UCSD-AML1 (cell line): ENCODE measurements around the gene MYEOV.

Experiments used
- DNase-seq: peaks from one replicate; lab custom pipeline; 2025; ENCODE audit not compliant: unreplicated experiment; lab: John Stamatoyannopoulos, UW

Gene MYEOV

GRCh38 chr11:69314555-69314954, 20.6 kb downstream of the MYEOV start:
- DNase-seq: no peak

- DNase-seq: no peak
These were observed 23.0 kb downstream of the MYEOV start for GRCh38 chr11:69316956-69317355.

- DNase-seq: no peak
These were observed 23.6 kb downstream of the MYEOV start for GRCh38 chr11:69317401-69318092.

- DNase-seq: no peak
These were observed 24.1 kb downstream of the MYEOV start for GRCh38 chr11:69318093-69318420.

- no peak for DNase-seq
These were observed 25.5 kb downstream of the MYEOV start for GRCh38 chr11:69319255-69320106.

- no peak for DNase-seq
These were observed 26.4 kb downstream of the MYEOV start for GRCh38 chr11:69320326-69320725.

- no peak for DNase-seq
These were observed 27.1 kb downstream of the MYEOV start for GRCh38 chr11:69320756-69321741.

- no peak for DNase-seq
These were observed 28.0 kb downstream of the MYEOV start for GRCh38 chr11:69321877-69322361.

- DNase-seq: no peak
These were observed 31.5 kb downstream of the MYEOV start for GRCh38 chr11:69325446-69325845.

GRCh38 chr11:69326622-69327219, 32.8 kb downstream of the MYEOV start:
- DNase-seq: no peak

GRCh38 chr11:69327741-69328191, 33.8 kb downstream of the MYEOV start:
- DNase-seq: no peak

GRCh38 chr11:69328231-69328630, 34.3 kb downstream of the MYEOV start:
- no peak for DNase-seq

GRCh38 chr11:69329581-69329980, 35.6 kb downstream of the MYEOV start:
- no peak for DNase-seq

GRCh38 chr11:69330330-69330729, 36.4 kb downstream of the MYEOV start:
- no peak for DNase-seq

GRCh38 chr11:69333149-69333710, 39.3 kb downstream of the MYEOV start:
- DNase-seq: no peak

- DNase-seq: no peak
These were observed 39.9 kb downstream of the MYEOV start for GRCh38 chr11:69333879-69334278.

- no peak for DNase-seq
These were observed 41.2 kb downstream of the MYEOV start for GRCh38 chr11:69335007-69335780.

GRCh38 chr11:69335781-69336405, 41.9 kb downstream of the MYEOV start:
- no peak for DNase-seq

- no peak for DNase-seq
These were observed 43.3 kb downstream of the MYEOV start for GRCh38 chr11:69337211-69337721.
